Suppressor macrophage treated with lipopolysaccharide for 4 hours (primary cell): ENCODE measurements around the gene CNTFR.

ENCODE experiments used
- DNase-seq: peaks from one replicate; pipeline ENCODE4 v3.0.0-alpha.2; 2020

Gene CNTFR

GRCh38 chr9:34502891-34503290 is 86.6 kb downstream of the CNTFR start:
- DNase-seq: no peak

GRCh38 chr9:34502471-34502870 is 87.1 kb downstream of the CNTFR start:
- DNase-seq: no peak

- DNase-seq: no peak
These were observed 87.6 kb downstream of the CNTFR start for GRCh38 chr9:34501889-34502425.
